ENCODE measurements around the gene CPEB3.

DNA sequence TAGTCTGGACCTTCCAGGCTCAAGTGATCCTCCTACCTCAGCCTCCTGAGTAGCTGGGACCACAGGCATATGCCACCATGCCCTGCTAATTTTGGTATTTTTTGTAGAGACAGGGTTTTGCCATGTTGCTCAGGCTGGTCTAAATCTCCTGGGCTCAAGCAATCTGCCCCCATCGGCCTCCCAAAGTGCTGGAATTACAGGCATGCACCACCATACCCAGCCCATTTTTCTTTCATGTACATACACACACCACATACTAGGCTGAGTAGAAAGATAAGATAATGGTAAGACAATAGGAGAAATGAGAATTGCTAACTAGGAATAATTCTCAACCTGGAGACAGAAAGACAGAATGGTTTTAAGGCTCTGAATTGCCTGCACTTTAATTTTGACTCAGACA lies 83.8 kb downstream of the CPEB3 start:
- TF ChIP-seq, protein P1, sequence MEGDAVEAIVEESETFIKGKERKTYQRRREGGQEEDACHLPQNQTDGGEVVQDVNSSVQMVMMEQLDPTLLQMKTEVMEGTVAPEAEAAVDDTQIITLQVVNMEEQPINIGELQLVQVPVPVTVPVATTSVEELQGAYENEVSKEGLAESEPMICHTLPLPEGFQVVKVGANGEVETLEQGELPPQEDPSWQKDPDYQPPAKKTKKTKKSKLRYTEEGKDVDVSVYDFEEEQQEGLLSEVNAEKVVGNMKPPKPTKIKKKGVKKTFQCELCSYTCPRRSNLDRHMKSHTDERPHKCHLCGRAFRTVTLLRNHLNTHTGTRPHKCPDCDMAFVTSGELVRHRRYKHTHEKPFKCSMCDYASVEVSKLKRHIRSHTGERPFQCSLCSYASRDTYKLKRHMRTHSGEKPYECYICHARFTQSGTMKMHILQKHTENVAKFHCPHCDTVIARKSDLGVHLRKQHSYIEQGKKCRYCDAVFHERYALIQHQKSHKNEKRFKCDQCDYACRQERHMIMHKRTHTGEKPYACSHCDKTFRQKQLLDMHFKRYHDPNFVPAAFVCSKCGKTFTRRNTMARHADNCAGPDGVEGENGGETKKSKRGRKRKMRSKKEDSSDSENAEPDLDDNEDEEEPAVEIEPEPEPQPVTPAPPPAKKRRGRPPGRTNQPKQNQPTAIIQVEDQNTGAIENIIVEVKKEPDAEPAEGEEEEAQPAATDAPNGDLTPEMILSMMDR (conservative IDR thresholded peaks at IDR 0.05; ENCODE audit: low read depth, low read length), result no peak
- no peak for TF ChIP-seq EZH2 (IDR thresholded peaks at IDR 0.05; ENCODE audit: borderline replicate concordance, low read depth, low read length, poor library complexity, severe bottlenecking)
